GM21447 (cell line): ENCODE data around the gene TEKT2.

Source experiments
- ATAC-seq: cut with Tn5 transposase; IDR thresholded peaks from one replicate; pipeline ENCODE4 v1.9.1; 2021; ENCODE audit not compliant: unreplicated experiment

The TEKT2 gene

GRCh38 chr1:36126797-36127500 is 43.1 kb downstream of the TEKT2 start:
- no peak for ATAC-seq

DNA sequence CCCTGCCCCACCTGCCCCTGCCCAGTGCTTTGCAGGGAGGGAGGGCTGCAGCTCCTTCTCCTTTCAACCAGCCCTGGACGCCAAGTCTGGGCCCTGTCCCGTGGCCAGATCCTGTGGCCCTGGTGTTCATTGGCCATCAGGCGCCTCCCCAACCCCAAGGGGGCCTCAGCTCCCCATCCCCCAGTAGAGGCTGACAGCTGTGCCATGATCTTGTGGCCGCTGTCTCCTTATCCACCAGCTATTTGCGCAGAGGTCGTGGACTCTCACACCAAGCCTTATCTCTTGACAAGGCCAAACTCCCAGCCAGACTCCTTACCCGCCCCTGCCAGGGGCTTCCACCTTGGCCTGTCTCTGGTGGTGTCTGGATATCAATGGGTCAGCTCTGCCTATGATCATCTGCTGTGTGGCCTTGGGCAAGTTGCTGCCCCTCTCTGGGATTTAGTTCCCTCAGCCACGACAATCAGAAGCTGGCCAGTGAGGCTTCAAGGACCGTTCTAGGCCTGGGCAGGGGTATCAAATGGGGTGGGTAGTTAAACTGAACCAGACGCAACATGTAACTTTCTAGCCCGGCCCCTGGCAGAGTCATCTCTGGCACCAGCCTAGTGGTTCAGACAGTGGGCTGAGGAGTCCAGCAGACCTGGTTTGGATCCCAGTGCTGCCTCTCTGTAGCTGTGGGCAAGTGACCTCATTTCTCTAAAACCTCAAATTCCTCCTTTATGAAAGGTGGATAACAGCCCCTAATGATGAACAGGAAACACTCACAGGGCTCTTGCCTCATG is 44.4 kb downstream of the TEKT2 start:
- no peak for ATAC-seq

GRCh38 chr1:36128905-36129206 is 45.0 kb downstream of the TEKT2 start:
- no peak for ATAC-seq

DNA sequence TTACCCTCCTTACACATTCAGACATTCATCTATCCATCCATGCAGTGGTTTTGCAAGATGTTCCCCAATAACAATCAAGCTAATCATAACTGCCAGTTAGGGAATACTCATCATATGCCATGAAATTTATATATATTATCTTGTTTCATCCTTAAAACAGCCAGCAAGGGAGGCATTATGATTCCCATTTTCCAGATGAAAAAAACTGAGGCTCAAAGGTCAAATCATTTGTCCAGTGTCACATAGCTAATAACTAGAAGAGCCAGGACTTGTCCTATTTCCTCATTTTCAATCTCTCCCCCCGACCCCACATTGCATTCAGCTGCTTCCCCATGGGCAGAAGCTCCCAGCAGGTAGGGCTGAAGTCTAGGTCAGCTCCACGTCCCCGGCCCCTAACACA is 48.1 kb downstream of the TEKT2 start:
- ATAC-seq = no peak

DNA sequence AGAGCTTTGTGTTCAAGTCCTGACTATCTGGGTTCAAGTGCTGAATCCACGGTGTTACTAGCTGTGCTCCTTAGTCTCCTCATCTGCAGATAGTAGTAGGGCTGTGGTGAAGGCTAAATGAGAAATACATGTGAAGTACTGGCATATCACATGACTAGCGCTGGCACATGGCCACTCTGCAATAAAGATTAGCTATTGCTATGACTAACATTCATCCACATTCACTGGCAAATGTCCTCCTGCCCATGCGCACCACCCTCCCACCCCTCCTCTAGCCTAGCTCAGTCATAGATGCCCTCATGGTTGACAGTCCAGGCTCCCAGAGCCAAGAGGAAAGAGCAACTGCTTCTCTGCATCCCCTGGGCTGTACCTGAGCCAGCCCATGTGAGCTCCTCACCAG is 49.6 kb downstream of the TEKT2 start:
- ATAC-seq = no peak

DNA sequence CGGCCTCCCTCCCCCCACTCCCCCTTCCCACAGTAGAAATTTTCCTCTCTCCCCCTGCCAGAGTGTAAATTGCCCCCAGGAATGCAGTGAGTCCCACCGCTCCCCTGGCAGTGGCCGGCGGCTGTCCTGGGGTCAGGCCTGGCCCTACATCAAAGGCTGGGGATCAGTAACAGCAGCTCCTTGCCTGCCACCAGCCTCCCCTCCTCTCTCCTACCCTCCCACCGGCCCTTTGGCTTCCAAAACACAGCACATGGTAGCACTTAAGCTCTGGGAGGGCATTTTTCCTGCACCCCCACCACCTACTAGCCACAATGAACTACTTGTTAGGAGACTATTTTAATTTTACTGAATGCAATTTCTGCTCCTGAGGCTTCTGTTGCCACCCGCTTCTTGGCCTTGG is 50.1 kb downstream of the TEKT2 start:
- no peak for ATAC-seq

- no peak for ATAC-seq
Observed at GRCh38 chr1:36134505-36135329, 50.8 kb downstream of the TEKT2 start.

DNA sequence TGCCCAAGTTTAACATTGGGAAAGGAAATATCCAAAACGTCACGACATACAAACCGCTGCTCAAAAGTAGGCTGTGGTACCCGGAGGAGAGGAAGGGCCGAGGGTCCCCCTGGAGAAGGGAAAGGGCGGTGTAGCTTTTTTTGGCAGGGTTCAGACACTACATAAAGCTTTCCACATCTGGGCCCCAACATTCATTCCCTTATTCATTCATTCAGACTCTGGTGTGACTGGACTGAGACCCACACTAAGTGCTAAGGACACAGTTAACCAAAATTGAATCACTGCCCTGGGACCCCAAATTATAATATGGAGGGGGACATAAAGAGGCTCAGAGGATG is 51.4 kb downstream of the TEKT2 start:
- no peak for ATAC-seq

DNA sequence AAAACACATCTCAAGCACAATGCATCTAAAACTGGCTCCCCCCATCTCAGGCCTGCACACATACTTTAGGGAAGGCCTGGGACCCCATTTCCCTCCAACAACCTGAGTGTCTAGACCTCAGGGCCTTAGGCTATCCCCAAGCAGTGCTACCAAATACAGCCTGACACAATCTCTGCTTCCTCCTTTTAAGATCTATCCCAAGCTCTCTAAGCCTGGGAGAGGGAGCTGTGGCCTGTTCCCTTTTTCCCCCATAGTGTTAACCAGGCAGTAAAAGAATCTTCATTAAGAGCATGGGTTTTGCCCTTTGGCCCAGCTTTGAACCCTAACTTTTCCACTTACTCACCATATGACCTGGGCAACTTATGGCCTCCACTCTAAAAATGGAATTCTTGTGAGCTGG is 51.9 kb downstream of the TEKT2 start:
- ATAC-seq = no peak

DNA sequence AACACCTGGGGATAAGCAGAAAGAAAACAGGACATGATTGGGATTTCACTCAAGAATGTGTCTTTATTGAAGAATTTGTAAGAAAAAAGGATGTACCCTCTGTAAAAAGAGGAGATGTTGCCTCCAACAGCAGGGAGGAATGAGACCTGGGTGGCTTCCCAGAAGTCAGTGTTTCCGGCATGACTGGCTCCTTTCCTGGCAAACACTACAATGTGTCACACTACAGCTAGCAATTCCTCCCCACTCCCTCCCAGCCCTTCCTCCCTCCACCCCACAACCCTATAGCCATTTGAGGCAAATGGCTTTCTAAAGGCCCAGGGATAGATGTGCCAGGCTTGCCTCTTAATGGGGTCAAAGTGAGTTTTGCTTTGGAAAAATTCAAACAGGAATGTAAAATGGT is 52.6 kb downstream of the TEKT2 start:
- ATAC-seq = no peak

GRCh38 chr1:36137226-36137625 is 53.3 kb downstream of the TEKT2 start:
- ATAC-seq = no peak

GRCh38 chr1:36137776-36138175 is 53.9 kb downstream of the TEKT2 start:
- no peak for ATAC-seq
